ENCODE results near the gene KRT83. TPM values are rescaled to one million over a fixed set of nuclear protein-coding genes. Genes with fewer than 3 reads are reported as not detected.
"Not testable (repeated sequence)": the region's sequence is repeated elsewhere in the genome, so short reads cannot be mapped to it uniquely, and the experiment has no call there.

Gene KRT83
- total RNA-seq, 4 donors from 2014 or later: not detected

- not testable (repeated sequence) for H3K4me3 ChIP-seq; H3K4me1 ChIP-seq; H3K27ac ChIP-seq; H3K36me3 ChIP-seq; H3K9me3 ChIP-seq; DNase-seq (ENCODE audit: low spot score in 2 of 2)
- peaks cover 0 to 10% of the 10 kb centered on the region in 2 donors for H3K27me3 ChIP-seq
- 74 to 80% methylated on average over 16 to 17 of the region's 31 CpGs for WGBS, 2 donors
These were observed 19.5 kb downstream of the KRT83 start for GRCh38 chr12:52301721-52302120.

GRCh38 chr12:52300796-52301691, 20.2 kb downstream of the KRT83 start:
- Histone ChIP-seq H3K36me3 (no peaks in the 10 kb centered on the region), H3K4me1 (no peaks in the 10 kb centered on the region), H3K9me3 (no peaks in the 10 kb centered on the region), H3K4me3 (no peak overlapping the region), H3K27me3 (peaks cover 0 to 8% of the 10 kb centered on the region in 2 donors), H3K27ac (no peak overlapping the region)
- no peak for DNase-seq (ENCODE audit: low spot score in 2 of 2)
- TF ChIP-seq EP300 (IDR thresholded peaks at IDR 0.05) (no peak), CTCF (IDR thresholded peaks at IDR 0.05) (no peak), POLR2A (IDR thresholded peaks at IDR 0.05) (no peak)
- WGBS, 2 donors: 41% methylated on average over 14 of the region's 14 CpGs

- Histone ChIP-seq H3K27me3 (peaks cover 0 to 17% of the 10 kb centered on the region in 2 donors), H3K27ac (no peak overlapping the region), H3K4me1 (no peaks in the 10 kb centered on the region), H3K9me3 (no peaks in the 10 kb centered on the region), H3K36me3 (no peaks in the 10 kb centered on the region), H3K4me3 (no peak overlapping the region)
- DNase-seq (ENCODE audit: low spot score in 2 of 2): no peak
- WGBS, 2 donors: 75 to 77% methylated on average over 4 of the region's 4 CpGs
- TF ChIP-seq POLR2A (IDR thresholded peaks at IDR 0.05) (no peak), EP300 (IDR thresholded peaks at IDR 0.05) (no peak), CTCF (IDR thresholded peaks at IDR 0.05) (no peak)
These were observed 22.5 kb downstream of the KRT83 start for GRCh38 chr12:52298677-52299190.

DNA sequence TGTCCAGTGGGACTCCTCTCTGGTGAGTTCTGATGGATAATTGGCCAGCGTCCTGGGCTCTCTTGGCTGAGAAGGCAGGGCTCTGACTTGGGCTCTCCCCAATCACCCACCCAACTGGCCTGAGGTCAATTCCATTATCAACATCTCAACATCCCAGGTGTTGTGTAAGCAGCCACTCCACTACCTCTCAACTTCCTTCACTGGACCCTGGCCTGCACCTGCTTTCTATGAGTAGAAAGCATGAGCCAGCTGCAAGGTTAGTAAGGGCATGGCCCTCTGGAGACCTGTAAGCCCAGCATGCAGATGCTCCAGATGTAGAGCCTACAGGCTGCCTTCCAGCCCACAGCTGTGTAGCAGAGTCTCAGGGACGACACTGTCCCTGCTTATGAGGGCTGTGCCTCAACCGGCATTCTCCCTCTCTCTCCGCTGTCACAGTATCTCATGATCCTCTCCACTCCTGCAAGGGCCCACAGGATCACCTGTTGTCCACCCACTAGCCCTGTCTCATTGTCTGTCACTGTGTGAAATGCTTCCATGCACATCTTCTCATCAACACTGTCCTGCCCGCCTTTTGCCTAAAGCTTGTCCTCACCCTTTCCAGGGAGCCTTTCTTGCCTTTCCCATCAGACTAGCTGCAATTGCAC, 24.5 kb downstream of the KRT83 start:
- Histone ChIP-seq H3K27ac (no peak overlapping the region), H3K27me3 (peaks cover 0 to 38% of the 10 kb centered on the region in 2 donors), H3K36me3 (no peaks in the 10 kb centered on the region), H3K9me3 (no peaks in the 10 kb centered on the region), H3K4me3 (no peak overlapping the region), H3K4me1 (no peaks in the 10 kb centered on the region)
- 86 to 87% methylated on average over 5 of the region's 5 CpGs for WGBS, 2 donors
- DNase-seq (ENCODE audit: low spot score in 2 of 2): no peak
- no peak for TF ChIP-seq POLR2A (IDR thresholded peaks at IDR 0.05)

GRCh38 chr12:52295663-52296062, 25.5 kb downstream of the KRT83 start:
- TF ChIP-seq CTCF (IDR thresholded peaks at IDR 0.05): no peak
- no peak for TF ChIP-seq EP300 (IDR thresholded peaks at IDR 0.05)
- TF ChIP-seq POLR2A (IDR thresholded peaks at IDR 0.05): no peak
- no peak overlapping the region for H3K4me3 ChIP-seq
- WGBS, 2 donors: 80 to 90% methylated on average over 1 of the region's 1 CpG
- H3K36me3 ChIP-seq: no peaks in the 10 kb centered on the region
- no peak for DNase-seq (ENCODE audit: low spot score in 2 of 2)
- no peak overlapping the region for H3K27ac ChIP-seq
- no peaks in the 10 kb centered on the region for H3K4me1 ChIP-seq
- H3K9me3 ChIP-seq: no peaks in the 10 kb centered on the region
- H3K27me3 ChIP-seq: peaks cover 0 to 42% of the 10 kb centered on the region in 2 donors

DNA sequence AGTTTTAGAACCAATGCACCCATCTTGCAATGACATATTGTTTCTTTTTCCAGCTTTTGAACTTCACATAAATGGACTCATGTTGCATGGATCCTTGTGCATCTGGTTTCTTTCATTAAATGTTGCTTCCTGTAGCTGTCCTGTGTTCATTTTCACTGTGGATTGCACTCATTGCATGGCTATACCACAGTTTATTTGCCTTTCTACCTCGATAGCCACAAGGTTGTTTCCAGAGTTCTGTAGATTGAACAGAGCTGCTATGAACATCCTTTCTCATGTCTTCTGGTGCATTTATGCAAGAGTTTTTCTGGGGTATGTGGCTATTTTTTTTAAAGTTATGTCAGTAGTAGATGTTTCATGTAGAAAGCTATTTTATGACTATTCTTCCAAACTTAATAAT, 26.4 kb downstream of the KRT83 start:
- no peaks in the 10 kb centered on the region for H3K36me3 ChIP-seq
- no peak overlapping the region for H3K27ac ChIP-seq
- no peaks in the 10 kb centered on the region for H3K9me3 ChIP-seq
- no peak for DNase-seq (ENCODE audit: low spot score in 2 of 2)
- WGBS, 2 donors: 49 to 61% methylated on average over 1 of the region's 1 CpG
- H3K4me3 ChIP-seq: no peak overlapping the region
- H3K4me1 ChIP-seq: no peaks in the 10 kb centered on the region
- H3K27me3 ChIP-seq: peaks cover 0 to 42% of the 10 kb centered on the region in 2 donors
- TF ChIP-seq EP300 (IDR thresholded peaks at IDR 0.05) (no peak), POLR2A (IDR thresholded peaks at IDR 0.05) (no peak), CTCF (IDR thresholded peaks at IDR 0.05) (no peak)

Data from tibial nerve (tissue), 4 donors.